Naive B cell (primary cell): ENCODE data around the gene OSBPL6. TPM values are rescaled to one million over a fixed set of nuclear protein-coding genes. Genes with fewer than 3 reads are reported as not detected.

Experiments
- ATAC-seq, 2 donors: fragments of 150-1000 bp; cut with Tn5 transposase; 2 replicates each; pipeline ENCODE4 v1.10.0; 2021; ENCODE audit warnings: low read depth in 2 of 2, mild to moderate bottlenecking in 2 of 2, moderate library complexity in 2 of 2
- DNase-seq: peaks from one replicate; pipeline ENCODE4 v3.0.0; 2022
- H3K27ac Mint-ChIP-seq, 6 donors: one replicate each; pipeline ENCODE4 v1.8.0; 2020 to 2022; ENCODE audit warnings: mild to moderate bottlenecking in 6 of 6, mixed read lengths in 6 of 6, moderate library complexity in 5 of 6, inconsistent platforms in 2 of 6
- H3K27me3 Mint-ChIP-seq, 3 donors: one replicate each; pipeline ENCODE4 v1.8.0; 2021 to 2022; ENCODE audit warnings: mixed read lengths in 3 of 3, mild to moderate bottlenecking in 1 of 3
- H3K36me3 Mint-ChIP-seq, 2 donors: one replicate each; pipeline ENCODE4 v1.8.0; 2020 to 2022; ENCODE audit warnings: mixed read lengths in 2 of 2, inconsistent platforms in 1 of 2, mild to moderate bottlenecking in 1 of 2
- H3K4me1 Mint-ChIP-seq, 3 donors: one replicate each; pipeline ENCODE4 v1.8.0; 2020 to 2022; ENCODE audit warnings: mixed read lengths in 3 of 3, inconsistent platforms in 1 of 3, mild to moderate bottlenecking in 1 of 3, moderate library complexity in 1 of 3
- H3K4me3 Mint-ChIP-seq, 8 donors: one replicate each; pipeline ENCODE4 v1.8.0; 2020 to 2022; ENCODE audit warnings: mild to moderate bottlenecking in 8 of 8, mixed read lengths in 8 of 8, moderate library complexity in 8 of 8, inconsistent platforms in 2 of 8
- H3K9me3 Mint-ChIP-seq, 7 donors: one replicate each; pipeline ENCODE4 v1.8.0; 2020 to 2022; ENCODE audit warnings: mixed read lengths in 7 of 7, mild to moderate bottlenecking in 5 of 7, inconsistent platforms in 2 of 7, moderate library complexity in 1 of 7
- polyA plus RNA-seq, 6 donors: library from polyadenylated mRNA; unstranded; fragments of 300-500 nt; fragmentation: Illumina TruSeq; gene quantifications; one replicate each; pipeline ENCODE4 v1.2.3, GENCODE V29; 2021; ENCODE audit warnings: low read depth in 6 of 6

OSBPL6 gene
- polyA plus RNA-seq, 6 donors from 2014 or later = not detected

- no peaks in the 10 kb centered on the region for H3K9me3 Mint-ChIP-seq
- H3K36me3 Mint-ChIP-seq = no peaks in the 10 kb centered on the region
- ATAC-seq = no peak
- H3K4me3 Mint-ChIP-seq = no peak overlapping the region
- DNase-seq = no peak
- H3K27ac Mint-ChIP-seq = peak overlapping the region in 1 of 6 donors; percentile 3
- H3K4me1 Mint-ChIP-seq = no peaks in the 10 kb centered on the region
- peaks cover 5 to 22% (median 20%) of the 10 kb centered on the region in 3 donors for H3K27me3 Mint-ChIP-seq
Observed at GRCh38 chr2:178251151-178251955, 57.0 kb downstream of the OSBPL6 start.

- Mint-ChIP-seq H3K27me3 (no peaks in the 10 kb centered on the region), H3K27ac (no peak overlapping the region), H3K4me1 (no peaks in the 10 kb centered on the region), H3K4me3 (no peak overlapping the region), H3K36me3 (no peaks in the 10 kb centered on the region), H3K9me3 (no peaks in the 10 kb centered on the region)
- DNase-seq (no peak), ATAC-seq (no peak)
Observed at GRCh38 chr2:178256382-178257042, 62.2 kb downstream of the OSBPL6 start.

DNA sequence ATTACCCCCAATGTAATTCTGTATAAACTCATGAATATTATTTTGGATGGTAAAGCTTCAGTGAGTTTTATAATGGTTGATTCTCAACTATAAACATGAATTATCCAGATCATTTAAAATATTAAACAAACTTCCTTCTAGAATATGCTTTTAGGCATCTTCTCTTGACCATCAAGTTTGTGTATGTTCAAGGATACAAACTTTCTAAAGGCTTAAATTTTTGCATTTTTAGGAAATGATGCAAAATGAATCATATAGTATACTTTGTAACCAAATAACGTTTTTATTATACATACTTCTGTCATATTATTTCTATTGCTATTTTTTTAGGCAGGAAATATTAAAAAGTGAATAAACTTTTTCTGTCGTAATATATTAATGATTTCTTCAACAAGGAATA, 62.8 kb downstream of the OSBPL6 start:
- no peaks in the 10 kb centered on the region for H3K27me3 Mint-ChIP-seq
- no peak overlapping the region for H3K27ac Mint-ChIP-seq
- no peaks in the 10 kb centered on the region for H3K36me3 Mint-ChIP-seq
- no peak overlapping the region for H3K4me3 Mint-ChIP-seq
- H3K4me1 Mint-ChIP-seq = no peaks in the 10 kb centered on the region
- no peaks in the 10 kb centered on the region for H3K9me3 Mint-ChIP-seq
- DNase-seq (no peak), ATAC-seq (no peak)

DNA sequence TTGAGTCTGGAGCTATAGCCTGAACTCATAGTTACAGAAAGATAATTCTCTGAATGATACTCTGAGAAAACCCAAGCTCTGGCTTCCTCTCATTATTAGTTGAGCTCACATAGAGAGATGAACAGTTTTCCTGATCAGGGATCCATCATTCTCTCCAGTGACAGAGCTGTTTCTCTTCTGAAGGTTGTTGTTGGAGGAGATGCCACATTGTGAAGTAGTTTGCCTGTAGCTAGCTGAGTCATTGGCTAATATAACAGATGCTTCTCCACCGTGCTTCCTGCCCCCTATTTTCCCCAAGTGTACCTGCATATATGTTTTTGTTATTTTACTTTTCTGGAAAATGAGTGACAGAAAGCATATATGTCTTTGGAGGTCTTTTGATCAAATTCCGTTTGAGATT, 64.6 kb downstream of the OSBPL6 start:
- ATAC-seq (no peak), DNase-seq (no peak)
- Mint-ChIP-seq H3K4me1 (no peaks in the 10 kb centered on the region), H3K9me3 (no peaks in the 10 kb centered on the region), H3K27ac (no peak overlapping the region), H3K36me3 (no peaks in the 10 kb centered on the region), H3K4me3 (no peak overlapping the region), H3K27me3 (no peaks in the 10 kb centered on the region)

DNA sequence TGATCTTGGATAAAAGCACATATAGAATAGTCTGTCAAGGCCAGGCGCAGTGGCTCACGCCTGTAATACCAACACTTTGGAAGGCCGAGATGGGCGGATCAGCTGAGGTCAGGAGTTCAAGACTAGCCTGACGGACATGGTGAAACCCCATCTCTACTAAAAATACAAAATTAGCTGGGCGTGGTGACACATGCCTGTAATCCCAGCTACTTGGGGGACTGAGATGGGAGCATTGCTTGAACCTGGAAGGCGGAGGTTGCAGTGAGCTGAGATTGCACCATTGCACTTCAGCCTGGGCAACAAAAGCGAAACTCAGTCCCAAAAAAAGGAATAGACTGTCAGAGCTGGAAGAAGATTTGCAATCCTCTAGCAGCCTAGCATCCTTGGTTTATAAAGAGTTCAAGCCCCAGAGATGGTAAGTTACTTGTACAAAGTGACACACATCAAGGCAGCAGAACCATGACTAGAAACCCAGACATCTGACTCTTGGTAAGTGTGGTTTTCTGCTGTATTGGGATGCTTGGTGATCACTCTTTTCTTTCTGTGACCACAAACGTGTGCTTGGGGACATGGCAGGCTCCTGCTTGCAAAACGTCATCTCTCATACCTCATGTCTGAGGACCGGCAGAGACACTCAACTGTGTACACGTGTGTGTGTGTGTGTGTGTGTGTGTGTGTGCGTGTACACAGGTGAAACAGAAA, 69.0 kb downstream of the OSBPL6 start:
- no peaks in the 10 kb centered on the region for H3K9me3 Mint-ChIP-seq
- H3K27ac Mint-ChIP-seq = peak overlapping the region in 1 of 6 donors; percentile 83
- H3K27me3 Mint-ChIP-seq = peaks cover 0 to 5% (median 0%) of the 10 kb centered on the region in 3 donors
- no peaks in the 10 kb centered on the region for H3K36me3 Mint-ChIP-seq
- ATAC-seq = no peak
- H3K4me1 Mint-ChIP-seq = no peaks in the 10 kb centered on the region
- H3K4me3 Mint-ChIP-seq = no peak overlapping the region
- DNase-seq = no peak

GRCh38 chr2:178264211-178264610, 69.9 kb downstream of the OSBPL6 start:
- H3K27ac Mint-ChIP-seq = no peak overlapping the region
- peaks cover 0 to 5% (median 5%) of the 10 kb centered on the region in 3 donors for H3K27me3 Mint-ChIP-seq
- no peak overlapping the region for H3K4me3 Mint-ChIP-seq
- H3K4me1 Mint-ChIP-seq = no peaks in the 10 kb centered on the region
- no peak for DNase-seq
- no peaks in the 10 kb centered on the region for H3K9me3 Mint-ChIP-seq
- no peaks in the 10 kb centered on the region for H3K36me3 Mint-ChIP-seq
- no peak for ATAC-seq

- Mint-ChIP-seq H3K4me3 (no peak overlapping the region), H3K27me3 (peaks cover 0 to 5% (median 5%) of the 10 kb centered on the region in 3 donors), H3K36me3 (no peaks in the 10 kb centered on the region), H3K27ac (peak overlapping the region in 1 of 6 donors; percentile 4), H3K9me3 (no peaks in the 10 kb centered on the region), H3K4me1 (no peaks in the 10 kb centered on the region)
- ATAC-seq (no peak), DNase-seq (no peak)
Observed at GRCh38 chr2:178265851-178266250, 71.5 kb downstream of the OSBPL6 start.

DNA sequence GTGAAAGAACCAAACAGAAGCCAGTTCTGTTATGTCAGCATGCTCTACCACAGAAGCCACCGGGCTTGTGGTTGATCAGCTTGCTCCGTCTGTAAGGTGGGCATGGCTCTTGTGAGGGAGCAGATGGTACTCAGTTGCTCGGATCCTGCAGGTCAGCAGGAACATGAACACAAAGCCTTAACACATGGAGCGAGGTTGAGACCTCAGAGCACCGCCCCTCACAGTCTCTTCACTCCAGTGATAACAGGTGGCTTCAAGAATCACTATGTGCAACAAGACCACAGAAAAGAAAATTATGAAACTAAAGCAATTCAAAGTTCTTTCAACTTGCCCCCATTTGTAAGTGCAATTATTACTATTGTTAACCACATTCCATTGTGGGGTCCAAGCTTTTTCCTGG, 72.1 kb downstream of the OSBPL6 start:
- H3K27ac Mint-ChIP-seq = peak overlapping the region in 1 of 6 donors; percentile 17
- ATAC-seq = no peak

GRCh38 chr2:178267660-178268059, 73.3 kb downstream of the OSBPL6 start:
- no peak for ATAC-seq
- Mint-ChIP-seq H3K9me3 (no peaks in the 10 kb centered on the region), H3K4me3 (no peak overlapping the region), H3K27ac (no peak overlapping the region), H3K27me3 (peaks cover 0 to 5% (median 5%) of the 10 kb centered on the region in 3 donors), H3K4me1 (no peaks in the 10 kb centered on the region), H3K36me3 (no peaks in the 10 kb centered on the region)
- DNase-seq = no peak

More for the DNA sequence above, 72.1 kb downstream of the OSBPL6 start:
- H3K4me3 Mint-ChIP-seq = no peak overlapping the region
- H3K27me3 Mint-ChIP-seq = peaks cover 0 to 5% (median 5%) of the 10 kb centered on the region in 3 donors
- no peaks in the 10 kb centered on the region for H3K4me1 Mint-ChIP-seq
- H3K36me3 Mint-ChIP-seq = no peaks in the 10 kb centered on the region
- no peaks in the 10 kb centered on the region for H3K9me3 Mint-ChIP-seq
- DNase-seq = no peak

DNA sequence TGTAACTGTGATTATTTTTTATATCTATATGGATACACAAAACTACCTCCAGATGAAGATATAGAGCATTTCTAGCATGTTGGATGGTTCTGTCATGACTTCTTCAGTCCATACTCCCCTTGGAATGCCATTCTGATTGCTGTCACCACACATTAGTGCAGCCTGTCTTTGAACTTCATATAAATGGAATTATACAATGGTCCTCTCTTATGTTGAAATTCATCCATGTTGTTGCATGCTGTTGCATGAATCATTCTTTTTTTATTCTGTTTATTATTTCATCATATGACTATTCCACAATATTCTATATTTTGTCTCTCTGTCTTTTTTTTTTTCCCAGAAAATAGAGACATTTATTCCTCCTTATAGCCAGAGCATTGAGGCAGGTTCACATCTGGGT, 74.1 kb downstream of the OSBPL6 start:
- H3K27me3 Mint-ChIP-seq = peaks cover 0 to 5% (median 5%) of the 10 kb centered on the region in 3 donors
- H3K9me3 Mint-ChIP-seq = no peaks in the 10 kb centered on the region
- ATAC-seq (no peak), DNase-seq (no peak)
- no peaks in the 10 kb centered on the region for H3K36me3 Mint-ChIP-seq
- H3K4me3 Mint-ChIP-seq = no peak overlapping the region
- no peaks in the 10 kb centered on the region for H3K4me1 Mint-ChIP-seq
- no peak overlapping the region for H3K27ac Mint-ChIP-seq

GRCh38 chr2:178269438-178270224, 75.3 kb downstream of the OSBPL6 start:
- H3K27me3 Mint-ChIP-seq = peaks cover 0 to 5% (median 5%) of the 10 kb centered on the region in 3 donors
- no peak for ATAC-seq
- H3K4me3 Mint-ChIP-seq = no peak overlapping the region
- no peak for DNase-seq
- H3K36me3 Mint-ChIP-seq = no peaks in the 10 kb centered on the region
- H3K4me1 Mint-ChIP-seq = no peaks in the 10 kb centered on the region
- H3K27ac Mint-ChIP-seq = no peak overlapping the region
- no peaks in the 10 kb centered on the region for H3K9me3 Mint-ChIP-seq

DNA sequence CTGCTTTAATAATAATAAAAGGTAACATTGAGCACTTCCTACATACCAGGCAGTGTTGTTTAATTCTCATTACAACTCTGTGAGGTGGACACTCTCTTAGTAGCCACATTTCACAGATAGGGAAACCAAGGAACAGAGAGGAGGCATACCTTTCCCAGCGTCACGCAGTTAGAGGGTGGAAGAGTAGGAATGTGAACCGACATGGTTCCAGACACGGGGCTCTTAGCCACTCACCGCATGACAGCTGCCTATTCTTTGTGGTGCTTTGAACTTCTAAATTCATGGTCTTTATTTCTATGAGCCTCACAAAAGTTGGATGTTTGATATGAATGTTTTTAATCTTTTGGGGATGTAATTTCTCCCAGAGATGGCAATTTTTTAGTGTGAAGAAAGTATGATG, 76.0 kb downstream of the OSBPL6 start:
- Mint-ChIP-seq H3K4me1 (no peaks in the 10 kb centered on the region), H3K27me3 (peaks cover 0 to 9% (median 5%) of the 10 kb centered on the region in 3 donors), H3K27ac (no peak overlapping the region), H3K36me3 (no peaks in the 10 kb centered on the region), H3K9me3 (no peaks in the 10 kb centered on the region), H3K4me3 (no peak overlapping the region)
- no peak for ATAC-seq
- no peak for DNase-seq

DNA sequence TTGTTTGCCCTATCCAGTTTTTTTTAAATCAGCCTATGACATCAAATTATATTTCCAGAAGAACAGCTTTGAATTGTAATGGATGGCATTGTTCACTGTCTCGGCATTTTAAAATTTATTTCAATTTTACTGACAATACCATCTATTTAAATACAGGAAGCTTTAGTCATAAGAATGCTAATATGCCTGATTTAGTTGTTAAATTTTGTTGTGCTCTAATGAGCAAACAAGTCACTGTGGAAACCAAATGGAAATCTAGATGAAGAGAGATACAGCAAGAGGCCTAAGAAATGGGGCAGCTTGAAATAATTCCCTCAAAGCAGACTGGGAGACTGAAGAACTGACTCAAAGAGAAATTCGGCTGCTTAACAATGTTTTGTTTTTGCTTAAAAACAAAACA, 76.8 kb downstream of the OSBPL6 start:
- no peak for ATAC-seq
- Mint-ChIP-seq H3K4me3 (no peak overlapping the region), H3K27me3 (peaks cover 0 to 8% (median 5%) of the 10 kb centered on the region in 3 donors), H3K9me3 (no peaks in the 10 kb centered on the region), H3K36me3 (no peaks in the 10 kb centered on the region), H3K27ac (no peak overlapping the region), H3K4me1 (no peaks in the 10 kb centered on the region)
- no peak for DNase-seq
